Fibroblast of upper back skin (primary cell): Measurements from ENCODE around the gene PTPRCAP.

Experiments used
- DNase-seq: peaks from one replicate; pipeline ENCODE4 v3.0.0-alpha.2; 2013

The PTPRCAP gene

DNA sequence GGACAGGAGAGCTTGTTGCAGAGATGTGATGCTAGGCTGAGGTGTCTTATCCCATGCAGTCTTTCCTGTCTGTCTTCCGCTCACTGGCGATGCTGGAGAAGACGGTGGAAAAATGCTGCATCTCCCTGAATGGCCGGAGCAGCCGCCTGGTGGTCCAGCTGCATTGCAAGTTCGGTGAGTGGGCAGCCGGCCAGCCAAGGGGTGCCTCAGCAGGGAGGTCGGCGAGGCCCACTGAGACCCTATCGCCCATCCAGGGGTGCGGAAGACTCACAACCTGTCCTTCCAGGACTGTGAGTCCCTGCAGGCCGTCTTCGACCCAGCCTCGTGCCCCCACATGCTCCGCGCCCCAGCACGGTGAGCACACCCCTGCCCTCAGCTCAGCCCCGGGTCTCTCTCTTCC lies 44.0 kb downstream of the PTPRCAP start:
- no peak for DNase-seq

DNA sequence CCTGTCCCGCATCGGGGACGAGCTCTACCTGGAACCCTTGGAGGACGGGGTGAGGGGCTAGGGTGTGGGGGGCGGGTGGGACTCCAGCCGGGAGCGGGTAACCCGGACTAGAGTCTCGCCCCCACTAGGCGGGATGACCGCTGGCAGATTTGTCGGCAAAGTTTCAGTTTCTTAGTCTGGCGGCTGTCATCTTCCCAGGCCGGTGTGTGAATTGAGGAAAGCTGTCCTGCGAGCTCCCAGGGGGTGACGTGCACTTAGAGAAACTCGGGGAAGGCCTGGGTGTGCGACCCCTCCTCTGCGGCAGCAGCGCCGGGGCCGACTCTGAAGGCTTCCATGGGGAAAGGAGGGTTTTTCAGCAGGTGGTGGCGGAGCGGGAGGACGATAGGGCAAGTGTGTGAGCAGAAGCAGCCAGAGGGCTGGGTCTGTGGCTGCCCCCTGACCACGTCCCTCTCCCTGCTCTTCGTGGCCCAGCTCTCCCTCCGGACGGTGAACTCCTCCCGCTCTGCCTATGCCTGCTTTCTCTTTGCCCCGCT lies 45.2 kb downstream of the PTPRCAP start:
- DNase-seq, result no peak

GRCh38 chr11:67391304-67392182 lies 45.9 kb downstream of the PTPRCAP start, which contains the start of gene RAD9A:
Gene RAD9A, plus strand, starts transcription at chr11:67391986. Its CDS starts 59 bp downstream, at chr11:67392045.
- DNase-seq, result peak; percentile 92

DNA sequence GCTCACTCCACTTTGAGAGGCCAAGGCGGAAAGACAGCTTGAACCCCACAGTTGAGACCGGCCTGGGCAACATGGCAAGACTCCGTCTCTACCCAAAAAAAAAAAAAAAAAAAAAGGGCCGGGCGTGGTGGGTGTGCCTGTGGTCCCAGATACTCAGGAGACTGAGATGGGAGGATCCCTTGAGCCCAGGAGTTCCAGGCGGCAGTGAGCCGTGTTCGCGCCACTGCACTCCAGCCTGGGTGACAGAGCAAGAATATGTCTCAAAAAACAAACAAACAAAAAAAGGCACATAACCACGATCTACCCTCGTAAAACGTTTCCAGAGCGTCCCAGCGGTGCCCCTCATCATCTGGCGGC lies 46.6 kb downstream of the PTPRCAP start:
- no peak for DNase-seq

DNA sequence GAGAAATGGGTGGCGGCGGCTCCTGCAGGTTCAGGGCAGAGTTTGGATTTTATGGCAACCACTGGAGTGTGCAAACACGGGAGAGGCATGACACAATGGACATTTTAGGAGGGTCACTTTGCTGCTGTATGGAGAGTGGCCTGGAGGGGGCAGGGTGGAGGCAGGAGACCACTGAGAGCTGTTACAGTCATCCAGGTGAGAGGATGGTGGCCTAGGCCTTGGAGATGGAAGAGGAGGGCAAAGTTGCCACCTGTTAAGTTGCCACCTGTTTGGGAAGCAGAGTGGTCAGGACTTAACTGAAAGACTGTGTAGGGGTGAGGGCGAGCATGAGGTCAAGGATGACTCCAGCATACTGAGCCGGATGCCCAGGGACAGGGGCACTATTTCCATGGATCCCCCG lies 48.0 kb downstream of the PTPRCAP start:
- DNase-seq, result no peak

DNA sequence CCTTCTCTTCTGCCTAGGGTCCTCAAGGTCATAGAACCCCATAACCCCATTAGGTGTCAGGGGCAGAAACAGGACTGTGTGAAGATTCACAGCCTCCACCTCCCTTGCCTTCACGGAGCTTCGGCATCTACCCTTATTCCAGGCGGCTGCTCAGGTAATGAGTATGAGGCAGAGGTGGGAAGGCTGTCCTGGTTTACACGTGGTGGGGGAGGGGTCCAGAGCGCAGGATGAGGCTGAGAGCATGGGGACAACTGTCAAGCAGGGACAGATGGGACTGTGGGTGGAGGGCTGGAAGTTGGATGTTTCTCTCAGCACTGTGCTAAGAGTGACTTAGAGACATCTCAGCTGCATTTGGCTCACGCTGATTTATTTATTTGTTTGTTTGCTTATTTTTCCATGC lies 50.0 kb downstream of the PTPRCAP start:
- no peak for DNase-seq

DNA sequence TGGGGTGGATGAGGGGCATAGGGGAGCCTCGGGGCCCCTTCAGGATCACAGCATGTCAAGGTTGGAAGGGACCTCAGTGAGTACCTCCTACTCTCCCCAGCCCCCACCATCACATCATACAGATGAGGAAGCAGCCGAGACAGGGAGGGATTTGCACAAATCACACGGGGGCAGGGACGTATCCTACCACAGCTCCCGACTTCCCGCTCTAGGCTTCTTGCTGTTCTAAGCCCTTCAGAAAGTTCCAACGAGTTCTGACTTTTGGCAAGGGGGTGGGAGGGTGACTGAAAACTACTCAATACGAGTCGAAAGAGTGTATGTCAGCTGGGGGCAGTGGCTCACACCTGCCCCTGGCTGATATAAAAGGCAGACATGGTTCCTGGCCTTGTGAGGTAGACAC lies 50.4 kb downstream of the PTPRCAP start:
- DNase-seq, result no peak
